Activated naive CD8-positive, alpha-beta T cell treated with anti-CD3 and anti-CD28 coated beads for 36 hours (primary cell): ENCODE measurements around the gene WFDC1. TPM values are rescaled to one million over a fixed set of nuclear protein-coding genes. Genes with fewer than 3 reads are reported as not detected.
A peak's percentile ranks its signal among the peaks of the same experiment; 100 is the strongest.

Source experiments
- DNase-seq: peaks from one replicate; pipeline ENCODE4 v3.0.0; 2021
- H3K27ac Mint-ChIP-seq: one replicate; pipeline ENCODE4 v1.8.0; 2022; ENCODE audit warnings: mild to moderate bottlenecking, moderate library complexity, mixed read lengths
- H3K27me3 Mint-ChIP-seq: one replicate; pipeline ENCODE4 v1.8.0; 2022; ENCODE audit warnings: mild to moderate bottlenecking, mixed read lengths
- H3K36me3 Mint-ChIP-seq: one replicate; pipeline ENCODE4 v1.8.0; 2021; ENCODE audit warnings: mild to moderate bottlenecking, mixed read lengths
- H3K4me1 Mint-ChIP-seq: one replicate; pipeline ENCODE4 v1.8.0; 2021; ENCODE audit warnings: mixed read lengths
- H3K4me3 Mint-ChIP-seq: one replicate; pipeline ENCODE4 v1.8.0; 2022; ENCODE audit warnings: mild to moderate bottlenecking, moderate library complexity, mixed read lengths
- H3K9me3 Mint-ChIP-seq: one replicate; pipeline ENCODE4 v1.8.0; 2022; ENCODE audit warnings: mixed read lengths
- total RNA-seq, 2 experiments: library from RNA; stranded (reverse); gene quantifications; one replicate each; pipeline ENCODE4 v1.2.3, GENCODE V29; 2021

WFDC1 gene
- total RNA-seq, 2 experiments from 2014 or later = not detected

DNA sequence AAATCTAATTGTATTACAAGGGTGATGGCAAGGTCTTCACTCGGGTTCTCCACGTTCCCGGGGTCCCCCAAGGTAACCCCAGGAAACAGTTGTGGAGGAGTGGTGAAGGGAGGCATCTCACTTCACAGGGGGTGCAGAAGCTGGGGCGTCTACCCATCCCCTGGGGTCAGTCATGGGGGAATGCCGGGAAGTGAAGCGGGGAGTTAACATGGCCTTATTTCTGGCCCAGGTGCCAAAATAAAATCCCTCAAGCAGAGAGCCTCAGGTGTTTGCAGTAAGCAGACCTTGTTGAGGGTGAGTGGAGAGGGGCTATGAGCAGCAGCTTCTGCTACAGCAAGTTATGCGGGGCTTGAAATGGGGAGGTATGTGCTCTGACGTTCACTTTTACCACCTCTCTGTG is 64.6 kb downstream of the WFDC1 start:
- no peaks in the 10 kb centered on the region for H3K9me3 Mint-ChIP-seq
- no peak for DNase-seq
- no peak overlapping the region for H3K27ac Mint-ChIP-seq
- H3K4me1 Mint-ChIP-seq = peaks cover 28% of the 10 kb centered on the region
- H3K36me3 Mint-ChIP-seq = no peaks in the 10 kb centered on the region
- no peak overlapping the region for H3K4me3 Mint-ChIP-seq
- H3K27me3 Mint-ChIP-seq = peaks cover 5% of the 10 kb centered on the region

DNA sequence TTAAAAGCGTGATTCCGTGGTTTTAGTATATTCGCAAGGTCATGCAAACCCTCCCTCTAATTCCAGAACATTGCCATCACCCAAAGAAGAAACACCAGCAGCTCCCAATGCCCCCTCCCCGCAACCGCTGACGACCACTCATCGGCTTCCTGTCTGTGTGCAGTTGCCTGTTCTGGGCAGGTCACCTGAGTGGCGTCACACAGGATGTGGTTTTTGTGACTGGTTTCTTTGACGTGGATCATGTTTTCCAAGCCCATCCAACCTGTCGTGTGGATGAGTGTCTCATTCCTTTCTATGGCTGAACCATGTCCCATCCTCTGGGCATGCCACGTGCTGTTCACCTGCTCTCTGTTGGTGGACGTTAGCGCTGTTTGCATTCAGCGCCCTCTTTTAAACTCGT is 65.5 kb downstream of the WFDC1 start:
- Mint-ChIP-seq H3K9me3 (no peaks in the 10 kb centered on the region), H3K4me3 (no peak overlapping the region), H3K27ac (peak overlapping the region; percentile 78), H3K36me3 (no peaks in the 10 kb centered on the region), H3K27me3 (peaks cover 10% of the 10 kb centered on the region), H3K4me1 (peaks cover 28% of the 10 kb centered on the region)
- DNase-seq = peak; percentile 71

DNA sequence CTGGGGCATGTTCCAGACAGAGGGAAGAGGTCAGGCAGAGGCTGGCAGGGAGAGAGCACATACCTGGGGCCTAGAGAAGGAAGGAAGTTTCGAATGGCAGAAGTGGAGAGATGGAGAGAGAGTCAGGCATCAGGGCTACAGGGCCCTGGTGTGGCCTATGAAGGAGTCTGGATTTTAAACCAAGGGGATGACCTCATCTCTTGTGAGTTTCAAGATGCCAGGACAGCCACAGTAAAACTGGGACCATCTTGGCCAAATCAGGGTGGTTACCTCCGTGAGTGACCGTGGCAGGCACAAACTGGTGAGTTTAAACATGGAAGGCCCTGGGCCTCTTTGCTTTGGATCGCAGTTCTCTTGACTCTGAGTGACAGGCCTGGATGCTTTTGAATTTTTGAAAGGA is 66.1 kb downstream of the WFDC1 start:
- Mint-ChIP-seq H3K27me3 (peaks cover 14% of the 10 kb centered on the region), H3K4me3 (peak overlapping the region; percentile 9), H3K9me3 (no peaks in the 10 kb centered on the region), H3K4me1 (peaks cover 28% of the 10 kb centered on the region), H3K36me3 (no peaks in the 10 kb centered on the region), H3K27ac (peak overlapping the region; percentile 78)
- no peak for DNase-seq

DNA sequence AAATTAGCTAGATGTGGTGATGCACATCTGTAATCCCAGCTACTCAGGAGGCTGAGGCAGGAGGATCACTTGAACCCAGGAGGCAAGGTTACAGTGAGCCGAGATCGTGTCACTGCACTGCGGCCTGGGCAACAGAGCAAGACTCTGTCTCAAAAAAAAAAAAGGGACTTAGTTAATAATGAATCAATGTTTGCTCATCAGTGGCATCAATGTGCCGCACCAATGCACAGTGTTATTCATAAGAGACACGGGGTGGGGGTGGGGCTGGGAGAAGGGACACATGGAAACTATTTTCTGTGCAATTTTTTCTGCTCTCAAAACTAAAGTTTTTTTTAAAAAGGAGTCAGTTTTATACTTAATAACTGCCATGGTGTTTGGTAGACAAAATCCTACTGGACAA is 66.9 kb downstream of the WFDC1 start:
- Mint-ChIP-seq H3K36me3 (no peaks in the 10 kb centered on the region), H3K4me3 (no peak overlapping the region), H3K27me3 (peaks cover 22% of the 10 kb centered on the region), H3K27ac (no peak overlapping the region), H3K9me3 (no peaks in the 10 kb centered on the region), H3K4me1 (peaks cover 28% of the 10 kb centered on the region)
- DNase-seq = no peak

DNA sequence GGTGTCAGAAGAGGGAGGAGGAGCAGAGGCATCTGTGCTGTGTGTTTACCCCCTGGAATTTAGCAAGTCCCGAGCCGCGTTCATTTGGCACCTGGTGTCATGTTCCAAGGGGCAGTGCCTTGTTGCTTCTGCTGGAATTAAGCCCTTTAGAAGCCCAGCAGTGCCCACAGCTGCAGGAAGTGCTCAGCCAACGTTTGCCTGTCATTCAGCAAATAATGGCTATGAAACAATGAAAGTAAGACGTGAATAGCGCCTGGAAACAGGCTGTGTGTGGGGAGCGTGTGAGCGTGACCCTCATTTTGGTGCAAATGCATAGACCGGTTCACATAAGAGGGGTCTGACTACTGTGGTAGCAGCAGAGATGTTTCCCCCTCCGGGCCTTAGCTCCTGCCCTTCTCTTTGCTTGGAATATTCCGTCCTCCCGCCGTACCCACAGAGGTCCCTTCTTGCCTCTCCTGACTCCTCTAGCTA is 67.8 kb downstream of the WFDC1 start:
- DNase-seq = no peak

DNA sequence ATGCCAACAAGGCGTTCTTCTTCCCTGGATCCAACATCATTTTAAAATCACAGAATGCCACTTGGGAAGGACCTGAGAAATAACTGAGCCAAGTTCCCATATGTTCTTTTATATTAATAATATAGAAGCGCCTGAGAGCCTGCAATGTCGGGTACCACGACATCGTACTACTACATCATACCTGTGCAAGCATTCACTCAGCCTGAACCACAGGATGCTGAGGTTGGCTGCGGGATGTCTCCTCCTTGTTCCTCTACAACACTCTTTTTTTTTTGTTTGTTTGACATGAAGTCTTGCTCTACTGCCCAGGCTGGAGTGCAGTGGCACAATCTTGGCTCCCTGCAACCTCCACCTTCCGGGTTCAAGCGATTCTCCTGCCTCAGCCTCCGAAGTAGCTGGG is 71.5 kb downstream of the WFDC1 start:
- Mint-ChIP-seq H3K27me3 (peaks cover 65% of the 10 kb centered on the region), H3K4me3 (no peak overlapping the region), H3K27ac (no peak overlapping the region), H3K9me3 (no peaks in the 10 kb centered on the region), H3K36me3 (no peaks in the 10 kb centered on the region), H3K4me1 (peaks cover 11% of the 10 kb centered on the region)
- no peak for DNase-seq

More for the DNA sequence above, 67.8 kb downstream of the WFDC1 start:
- no peaks in the 10 kb centered on the region for H3K36me3 Mint-ChIP-seq
- H3K27ac Mint-ChIP-seq = no peak overlapping the region
- peaks cover 32% of the 10 kb centered on the region for H3K27me3 Mint-ChIP-seq
- H3K4me3 Mint-ChIP-seq = no peak overlapping the region
- peaks cover 27% of the 10 kb centered on the region for H3K4me1 Mint-ChIP-seq
- H3K9me3 Mint-ChIP-seq = no peaks in the 10 kb centered on the region

DNA sequence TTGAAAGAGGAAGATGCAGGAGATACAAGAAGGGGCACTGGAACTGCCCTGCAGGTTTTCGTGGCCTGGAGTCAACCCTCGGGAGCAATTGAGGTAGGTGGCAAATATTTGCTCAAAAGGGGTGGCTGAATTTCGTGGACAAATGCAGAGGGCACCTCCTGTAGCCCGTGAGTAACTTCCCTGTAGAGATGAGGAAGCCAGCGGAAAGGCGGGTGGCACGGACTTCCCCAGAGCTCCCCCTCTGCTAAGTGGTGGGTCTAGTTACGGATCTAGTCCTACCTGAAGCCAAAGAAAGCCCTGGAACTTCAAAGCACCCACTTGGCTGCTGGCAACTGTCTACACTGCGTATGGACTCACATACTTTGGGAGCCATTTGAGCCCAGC is 72.6 kb downstream of the WFDC1 start:
- peaks cover 11% of the 10 kb centered on the region for H3K4me1 Mint-ChIP-seq
- H3K27me3 Mint-ChIP-seq = peaks cover 72% of the 10 kb centered on the region
- DNase-seq = no peak
- no peaks in the 10 kb centered on the region for H3K36me3 Mint-ChIP-seq
- H3K9me3 Mint-ChIP-seq = no peaks in the 10 kb centered on the region
- H3K4me3 Mint-ChIP-seq = no peak overlapping the region
- H3K27ac Mint-ChIP-seq = no peak overlapping the region

DNA sequence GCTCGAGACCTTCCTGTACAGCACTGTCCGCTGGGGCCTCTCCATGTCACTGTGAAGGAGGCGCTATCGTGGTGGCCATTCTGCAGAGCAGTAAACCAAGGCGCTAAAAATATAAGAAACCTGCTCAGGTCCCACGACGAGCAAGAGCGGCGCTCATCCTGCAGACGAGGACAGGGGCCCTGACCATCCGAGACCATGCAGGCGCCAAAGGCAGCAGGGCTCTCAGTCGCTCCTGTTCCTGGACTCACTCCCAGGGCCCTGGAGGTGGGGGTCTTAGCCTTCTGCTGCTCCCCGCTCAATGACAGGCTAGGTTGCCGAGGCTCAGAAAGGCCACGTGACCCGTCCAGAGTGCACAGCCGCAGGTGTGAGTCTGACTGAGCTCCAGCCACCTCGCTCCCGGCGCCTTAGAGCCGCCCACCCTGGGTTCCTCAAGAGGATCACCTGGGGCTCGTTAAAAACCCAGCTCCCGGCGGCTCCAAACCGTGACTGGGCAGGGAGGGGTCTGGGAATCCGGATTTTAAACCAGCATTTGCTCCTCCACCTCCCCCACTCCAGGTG is 73.2 kb downstream of the WFDC1 start:
- H3K4me1 Mint-ChIP-seq = peaks cover 11% of the 10 kb centered on the region
- no peaks in the 10 kb centered on the region for H3K9me3 Mint-ChIP-seq
- H3K36me3 Mint-ChIP-seq = no peaks in the 10 kb centered on the region
- H3K4me3 Mint-ChIP-seq = no peak overlapping the region
- peaks cover 77% of the 10 kb centered on the region for H3K27me3 Mint-ChIP-seq
- H3K27ac Mint-ChIP-seq = no peak overlapping the region
- no peak for DNase-seq

DNA sequence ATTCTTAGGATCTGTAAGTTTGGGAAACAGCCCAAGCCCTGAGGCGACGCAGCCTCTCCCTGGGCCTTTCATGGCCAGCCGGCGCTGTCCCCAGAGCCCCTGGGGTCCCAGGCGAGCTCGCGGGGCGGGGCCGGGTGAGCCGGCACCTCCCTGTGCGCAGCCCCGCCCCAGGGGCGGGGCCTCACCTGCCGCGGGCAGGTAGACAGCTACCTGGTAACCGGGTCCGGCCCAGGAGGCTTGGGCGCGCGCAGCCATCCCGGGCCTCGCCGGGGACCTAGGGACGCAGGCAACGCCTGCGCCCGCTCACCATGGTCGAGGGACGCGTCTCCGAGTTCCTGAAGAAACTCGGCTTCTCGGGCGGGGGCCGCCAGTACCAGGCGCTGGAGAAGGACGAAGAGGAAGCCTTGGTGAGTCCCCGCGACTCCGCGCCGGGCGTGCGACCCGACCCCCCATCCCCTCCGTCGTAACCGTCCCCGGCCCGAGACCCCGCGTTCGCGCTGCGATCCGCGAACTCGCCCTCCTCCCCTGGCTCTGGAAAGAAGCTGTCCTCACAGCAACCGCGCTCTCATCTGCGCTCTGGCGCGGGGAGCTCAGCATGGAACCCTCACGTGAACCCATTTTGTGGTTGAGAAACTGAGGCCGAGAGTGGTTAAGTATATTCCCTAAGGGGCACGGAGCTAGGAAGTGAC is 73.8 kb downstream of the WFDC1 start, which contains the start of gene ATP2C2:
Gene ATP2C2 (plus strand): TSS at position 231 of the 689 bp plus-strand sequence. CDS start 78 bp downstream, at position 309.
- Mint-ChIP-seq H3K36me3 (no peaks in the 10 kb centered on the region), H3K4me3 (no peak within 1 kb of the TSS), H3K27ac (no peak within 1 kb of the TSS), H3K9me3 (no peaks in the 10 kb centered on the region), H3K4me1 (peaks cover 11% of the 10 kb centered on the region), H3K27me3 (peaks cover 80% of the 10 kb centered on the region)
- DNase-seq = no peak

DNA sequence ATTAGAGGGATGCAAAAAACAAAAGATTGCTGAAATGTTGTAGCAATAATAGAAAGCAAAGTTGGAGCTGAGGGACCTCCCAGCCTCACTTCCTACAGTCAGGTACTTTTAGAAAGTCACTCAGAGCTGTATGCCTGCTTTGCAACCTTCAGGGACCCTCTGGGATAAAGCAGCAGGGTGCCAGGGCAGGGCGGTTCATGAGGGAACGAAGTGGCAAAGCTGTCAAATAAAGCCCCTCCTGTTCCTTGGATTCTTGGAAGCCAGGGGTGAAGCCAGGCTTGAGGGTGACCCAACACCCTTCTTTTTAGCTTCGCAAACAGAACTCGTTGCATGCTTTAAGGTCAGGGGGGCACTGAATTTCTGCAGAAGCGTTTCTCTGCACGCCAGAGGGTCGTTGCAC is 74.4 kb downstream of the WFDC1 start:
- no peak for DNase-seq
- H3K9me3 Mint-ChIP-seq = no peaks in the 10 kb centered on the region
- H3K27me3 Mint-ChIP-seq = peaks cover 80% of the 10 kb centered on the region
- no peaks in the 10 kb centered on the region for H3K36me3 Mint-ChIP-seq
- peaks cover 11% of the 10 kb centered on the region for H3K4me1 Mint-ChIP-seq
- no peak overlapping the region for H3K27ac Mint-ChIP-seq
- no peak overlapping the region for H3K4me3 Mint-ChIP-seq

DNA sequence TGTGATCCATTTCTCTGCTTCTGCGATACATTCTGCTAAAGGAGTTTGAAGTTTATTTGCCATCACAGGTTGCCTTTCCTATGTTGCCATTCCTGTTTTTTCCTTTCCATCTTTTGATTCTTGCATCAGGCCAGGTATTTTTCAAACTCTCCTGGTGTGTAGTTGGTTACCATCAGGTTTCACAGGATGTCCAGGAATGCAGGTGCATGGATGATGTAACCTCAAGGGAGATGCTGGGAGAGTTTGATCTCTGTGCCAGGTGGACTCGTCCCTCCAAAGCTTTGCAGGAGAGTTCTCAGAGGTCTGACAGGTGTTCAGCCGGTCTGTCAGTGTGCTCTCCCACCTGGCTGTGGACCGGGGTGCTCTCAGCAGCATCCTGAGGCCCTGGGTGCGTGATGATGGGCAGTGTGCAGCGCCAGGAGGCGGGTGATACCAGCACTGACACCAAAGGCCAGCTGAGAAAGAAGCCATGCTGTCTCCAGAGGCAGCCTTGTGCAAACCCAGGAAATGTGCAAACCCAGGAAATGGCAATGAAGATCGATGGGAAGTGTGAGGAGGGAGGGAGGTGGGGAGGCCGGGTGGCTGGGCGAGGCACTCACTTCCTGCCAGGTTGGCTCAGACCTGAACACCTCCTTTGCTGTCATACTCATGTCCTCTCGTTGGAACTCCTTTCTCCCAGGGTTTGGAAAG is 75.4 kb downstream of the WFDC1 start:
- no peak overlapping the region for H3K27ac Mint-ChIP-seq
- DNase-seq = no peak
- no peaks in the 10 kb centered on the region for H3K36me3 Mint-ChIP-seq
- H3K4me3 Mint-ChIP-seq = no peak overlapping the region
- H3K9me3 Mint-ChIP-seq = no peaks in the 10 kb centered on the region
- peaks cover 13% of the 10 kb centered on the region for H3K4me1 Mint-ChIP-seq
- H3K27me3 Mint-ChIP-seq = peaks cover 78% of the 10 kb centered on the region

DNA sequence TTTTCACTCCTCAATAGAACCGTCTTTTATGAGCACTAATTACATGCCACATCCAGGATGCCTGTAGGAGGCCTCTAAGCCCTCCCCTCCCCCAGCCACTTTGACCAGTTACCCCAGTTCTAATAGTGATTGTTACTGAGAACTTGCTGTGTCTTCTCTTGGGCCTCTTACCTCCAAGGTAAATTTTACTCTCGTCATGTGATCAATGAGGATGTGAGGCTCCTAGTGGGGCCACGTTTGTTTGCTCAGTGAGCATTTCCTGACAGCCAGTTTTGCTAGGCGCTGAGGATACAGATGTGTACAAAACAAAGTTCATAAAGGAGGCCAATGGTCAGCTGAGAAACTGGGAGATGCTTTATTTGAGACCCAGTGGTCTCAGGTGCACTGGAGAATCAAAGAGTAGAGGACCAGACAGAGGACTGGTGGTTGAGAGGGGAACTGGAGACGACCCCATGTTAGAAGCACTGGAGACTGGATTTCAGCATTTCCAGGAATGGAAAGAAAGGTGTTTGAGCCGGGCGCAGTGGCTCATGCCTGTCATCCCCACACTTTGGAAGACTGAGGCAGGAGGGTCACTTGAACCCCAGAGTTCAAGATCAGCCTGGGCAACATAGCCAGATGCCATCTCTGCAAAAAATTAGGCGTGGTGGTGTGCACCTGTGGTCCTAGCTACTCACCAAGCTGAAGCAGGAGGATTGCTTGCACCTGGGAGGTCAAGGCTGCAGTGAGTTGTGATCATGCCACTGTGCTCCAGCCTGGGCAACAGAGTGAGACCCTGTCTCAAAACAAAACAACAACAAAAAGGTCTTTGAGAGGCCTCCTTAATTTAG is 76.3 kb downstream of the WFDC1 start:
- H3K9me3 Mint-ChIP-seq = no peaks in the 10 kb centered on the region
- no peak for DNase-seq
- no peaks in the 10 kb centered on the region for H3K36me3 Mint-ChIP-seq
- no peak overlapping the region for H3K4me3 Mint-ChIP-seq
- H3K4me1 Mint-ChIP-seq = peaks cover 13% of the 10 kb centered on the region
- no peak overlapping the region for H3K27ac Mint-ChIP-seq
- peaks cover 80% of the 10 kb centered on the region for H3K27me3 Mint-ChIP-seq

DNA sequence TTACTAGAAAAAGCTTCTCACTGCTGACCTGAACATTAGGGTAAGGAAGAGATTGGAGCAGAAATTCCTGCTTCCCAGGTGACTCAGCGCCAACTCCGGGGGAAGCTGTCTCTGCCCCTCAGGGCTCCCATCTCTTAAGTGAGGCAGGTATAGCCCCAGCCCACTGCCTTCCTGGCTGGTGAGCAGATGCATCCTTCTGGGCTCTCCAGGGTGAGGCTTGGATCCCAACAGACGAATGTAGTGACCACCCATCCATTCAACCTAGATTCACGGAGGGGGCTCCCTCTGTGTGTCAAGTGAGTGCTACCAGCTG is 76.8 kb downstream of the WFDC1 start:
- Mint-ChIP-seq H3K4me3 (no peak overlapping the region), H3K4me1 (peaks cover 13% of the 10 kb centered on the region), H3K9me3 (no peaks in the 10 kb centered on the region), H3K36me3 (no peaks in the 10 kb centered on the region), H3K27ac (no peak overlapping the region), H3K27me3 (peaks cover 79% of the 10 kb centered on the region)
- no peak for DNase-seq

DNA sequence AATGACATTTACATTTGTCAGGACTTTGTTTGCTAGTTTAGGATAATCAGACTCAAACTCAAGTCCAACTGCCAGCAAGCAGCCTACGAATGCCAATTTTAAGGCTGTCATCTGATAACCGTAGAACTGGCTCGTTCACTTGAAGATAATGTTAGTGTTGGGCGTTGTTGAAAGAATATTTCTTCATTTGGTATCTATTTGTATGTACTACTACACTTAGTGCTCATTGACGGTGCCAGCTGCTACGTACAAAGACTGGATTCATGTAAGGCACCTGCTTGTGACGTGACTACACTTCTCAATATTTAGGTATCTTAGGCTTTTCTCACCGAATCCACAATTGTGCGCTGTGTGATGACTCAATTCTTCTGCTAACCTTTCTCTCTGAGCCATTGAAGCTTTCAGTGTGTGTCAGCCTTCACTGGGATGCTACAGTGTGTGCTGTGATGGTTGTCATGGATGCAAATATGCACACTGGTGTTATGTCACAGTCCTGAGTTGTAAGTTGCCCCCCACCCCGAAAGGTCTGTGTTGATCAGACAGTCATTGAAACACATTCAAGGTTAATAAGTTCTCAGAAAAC is 79.3 kb downstream of the WFDC1 start:
- Mint-ChIP-seq H3K9me3 (no peaks in the 10 kb centered on the region), H3K27me3 (peaks cover 59% of the 10 kb centered on the region), H3K27ac (no peak overlapping the region), H3K36me3 (no peaks in the 10 kb centered on the region), H3K4me3 (no peak overlapping the region), H3K4me1 (peaks cover 9% of the 10 kb centered on the region)
- DNase-seq = peak; percentile 12

DNA sequence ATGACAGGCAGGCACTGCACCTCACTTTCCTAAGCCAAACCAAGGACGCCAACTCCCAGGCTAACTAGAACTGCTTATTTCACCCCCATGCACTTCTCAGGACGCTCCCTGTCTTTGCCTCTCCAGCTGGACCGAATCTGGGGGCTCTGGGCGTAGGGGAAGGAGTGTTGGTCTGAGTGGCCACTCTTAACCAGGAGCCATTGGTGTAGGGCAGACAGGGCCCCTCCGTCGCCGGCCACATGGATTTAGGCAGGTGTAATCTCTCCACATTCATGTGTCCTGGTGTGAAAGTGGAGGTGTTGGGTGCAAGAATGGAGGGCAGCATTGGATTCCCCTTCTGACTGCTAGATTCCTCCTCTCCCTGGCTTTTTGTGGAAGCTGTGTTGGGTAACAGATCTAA is 83.4 kb downstream of the WFDC1 start:
- H3K27ac Mint-ChIP-seq = no peak overlapping the region
- no peak for DNase-seq
- peaks cover 51% of the 10 kb centered on the region for H3K27me3 Mint-ChIP-seq
- no peak overlapping the region for H3K4me3 Mint-ChIP-seq
- peaks cover 2% of the 10 kb centered on the region for H3K4me1 Mint-ChIP-seq
- no peaks in the 10 kb centered on the region for H3K36me3 Mint-ChIP-seq
- no peaks in the 10 kb centered on the region for H3K9me3 Mint-ChIP-seq
